Right renal cortex interstitium (tissue), 3 donors: Measurements from ENCODE around the gene RUFY3. TPM values are rescaled to one million over a fixed set of nuclear protein-coding genes. Genes with fewer than 3 reads are reported as not detected.
A peak's percentile ranks its signal among the peaks of the same experiment; 100 is the strongest.
"Not testable (repeated sequence)": the region's sequence is repeated elsewhere in the genome, so short reads cannot be mapped to it uniquely, and the experiment has no call there.

ENCODE experiments used
- DNase-seq, 3 donors: peaks; one replicate each; pipeline ENCODE4 v3.0.0-alpha.2; 2013; ENCODE audit warnings: low read depth in 3 of 3, low spot score in 2 of 3
- polyA plus RNA-seq, 3 donors: library from polyadenylated mRNA; unstranded; fragments of 120-200 nt; gene quantifications; one replicate each; pipeline ENCODE4 v1.2.1, GENCODE V29; 2013; ENCODE audit not compliant: insufficient read length in 3 of 3

Gene RUFY3, protein sequence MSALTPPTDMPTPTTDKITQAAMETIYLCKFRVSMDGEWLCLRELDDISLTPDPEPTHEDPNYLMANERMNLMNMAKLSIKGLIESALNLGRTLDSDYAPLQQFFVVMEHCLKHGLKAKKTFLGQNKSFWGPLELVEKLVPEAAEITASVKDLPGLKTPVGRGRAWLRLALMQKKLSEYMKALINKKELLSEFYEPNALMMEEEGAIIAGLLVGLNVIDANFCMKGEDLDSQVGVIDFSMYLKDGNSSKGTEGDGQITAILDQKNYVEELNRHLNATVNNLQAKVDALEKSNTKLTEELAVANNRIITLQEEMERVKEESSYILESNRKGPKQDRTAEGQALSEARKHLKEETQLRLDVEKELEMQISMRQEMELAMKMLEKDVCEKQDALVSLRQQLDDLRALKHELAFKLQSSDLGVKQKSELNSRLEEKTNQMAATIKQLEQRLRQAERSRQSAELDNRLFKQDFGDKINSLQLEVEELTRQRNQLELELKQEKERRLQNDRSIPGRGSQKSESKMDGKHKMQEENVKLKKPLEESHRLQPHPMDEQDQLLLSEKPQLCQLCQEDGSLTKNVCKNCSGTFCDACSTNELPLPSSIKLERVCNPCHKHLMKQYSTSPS
- 10 to 100 TPM; 91.9 to 95.9 (median 93.3) TPM for polyA plus RNA-seq

DNA sequence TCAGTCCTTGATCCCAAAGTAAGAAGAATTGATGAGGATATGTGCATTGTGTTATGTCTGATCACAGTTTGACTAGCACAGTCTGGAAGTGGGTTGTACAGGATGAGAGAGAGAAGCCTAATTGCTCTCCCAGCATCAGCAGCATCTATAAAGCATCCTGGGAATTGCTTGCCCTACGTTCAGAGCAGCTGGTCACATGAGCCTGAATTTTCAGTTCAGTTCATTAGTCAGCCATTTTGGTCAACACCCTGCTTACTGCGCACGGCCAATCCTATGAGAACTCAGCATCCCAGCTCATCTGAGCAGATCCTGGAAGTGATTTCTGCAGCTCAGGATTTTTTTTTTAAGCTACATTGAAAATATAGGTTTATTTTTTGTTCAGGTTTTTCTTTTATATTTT, at the start of gene RUFY3:
Gene RUFY3 (plus strand): TSS at position 218 of the 400 bp plus-strand sequence. CDS start 610 bp downstream, outside the sequence.
- DNase-seq, result no peak

DNA sequence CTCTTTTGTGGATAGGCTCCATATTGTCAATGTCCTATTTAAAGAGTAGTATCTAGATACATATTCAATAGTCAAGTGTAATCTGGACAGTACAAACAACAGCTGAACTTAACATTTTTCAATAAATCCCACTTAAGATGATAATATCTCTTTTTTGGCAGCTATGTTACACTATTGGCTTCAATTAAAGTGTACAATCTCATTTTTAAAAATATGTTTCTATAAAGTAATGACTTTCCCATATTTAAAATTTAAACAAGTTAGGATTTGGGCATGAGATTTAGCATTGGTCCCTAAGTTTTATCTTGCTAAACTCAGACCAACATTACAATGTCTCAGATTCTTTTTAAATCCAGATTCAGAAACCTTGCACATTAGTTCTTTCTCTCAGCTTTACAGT, 47.6 kb upstream of the RUFY3 start:
- no peak for DNase-seq

DNA sequence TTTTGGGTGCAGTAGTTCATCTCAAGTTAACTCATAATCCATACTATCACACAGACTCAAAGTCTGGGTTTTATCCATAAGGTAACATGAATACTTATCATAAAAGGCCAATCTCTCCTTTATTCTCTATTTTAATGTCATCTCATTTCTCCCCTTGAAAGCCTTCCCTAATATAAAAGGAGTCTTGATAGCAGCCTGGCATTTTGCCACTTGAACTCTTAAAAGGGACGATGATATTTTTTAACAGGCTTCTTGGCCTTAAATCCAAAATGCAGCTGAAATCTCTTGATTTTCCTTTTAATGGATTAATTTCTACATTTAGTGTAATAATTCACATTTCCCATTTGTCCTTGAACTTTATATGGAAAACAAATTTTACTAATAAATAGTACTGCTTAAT, 47.0 kb upstream of the RUFY3 start:
- DNase-seq, result no peak

- DNase-seq, result no peak
These were observed 45.1 kb upstream of the RUFY3 start for GRCh38 chr4:70676554-70677090.

GRCh38 chr4:70678383-70678999, 43.3 kb upstream of the RUFY3 start:
- no peak for DNase-seq

- DNase-seq, result peak in 1 of 3 donors; percentile 52
These were observed 40.8 kb upstream of the RUFY3 start for GRCh38 chr4:70680934-70681333.

- no peak for DNase-seq
These were observed 40.1 kb upstream of the RUFY3 start for GRCh38 chr4:70681704-70682103.

DNA sequence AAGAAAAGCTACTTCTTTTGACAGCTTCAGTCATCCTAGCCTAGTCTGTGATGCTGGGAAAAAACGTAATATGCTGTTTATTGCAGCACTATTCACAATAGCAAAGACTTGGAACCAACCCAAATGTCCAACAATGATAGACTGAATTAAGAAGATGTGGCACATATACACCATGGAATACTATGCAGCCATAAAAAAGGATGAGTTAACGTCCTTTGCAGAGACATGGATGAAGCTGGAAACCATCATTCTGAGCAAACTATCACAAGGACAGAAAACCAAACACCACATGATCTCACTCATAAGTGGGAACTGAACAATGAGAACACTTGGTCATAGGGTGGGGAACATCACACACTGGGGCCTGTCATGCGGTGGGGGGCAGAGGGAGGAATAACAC, 39.6 kb upstream of the RUFY3 start:
- DNase-seq, result not testable (repeated sequence)

DNA sequence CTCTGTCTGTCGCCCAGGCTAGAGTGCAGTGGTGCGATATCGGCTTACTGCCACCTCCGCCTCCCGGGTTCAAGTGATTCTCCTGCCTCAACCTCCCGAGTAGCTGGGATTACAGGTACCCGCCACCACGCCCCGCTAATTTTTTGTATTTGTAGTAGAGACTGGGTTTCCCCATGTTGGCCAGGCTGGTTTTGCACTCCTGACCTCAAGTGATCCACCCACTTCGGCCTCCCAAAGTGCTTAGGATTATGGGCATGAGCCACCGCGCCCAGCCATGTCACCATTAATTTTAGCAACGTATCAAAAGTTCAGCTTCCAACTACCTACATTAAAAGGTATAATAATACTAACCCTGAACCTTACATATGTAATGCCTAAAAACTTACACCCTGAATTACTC, 34.4 kb upstream of the RUFY3 start:
- no peak for DNase-seq

DNA sequence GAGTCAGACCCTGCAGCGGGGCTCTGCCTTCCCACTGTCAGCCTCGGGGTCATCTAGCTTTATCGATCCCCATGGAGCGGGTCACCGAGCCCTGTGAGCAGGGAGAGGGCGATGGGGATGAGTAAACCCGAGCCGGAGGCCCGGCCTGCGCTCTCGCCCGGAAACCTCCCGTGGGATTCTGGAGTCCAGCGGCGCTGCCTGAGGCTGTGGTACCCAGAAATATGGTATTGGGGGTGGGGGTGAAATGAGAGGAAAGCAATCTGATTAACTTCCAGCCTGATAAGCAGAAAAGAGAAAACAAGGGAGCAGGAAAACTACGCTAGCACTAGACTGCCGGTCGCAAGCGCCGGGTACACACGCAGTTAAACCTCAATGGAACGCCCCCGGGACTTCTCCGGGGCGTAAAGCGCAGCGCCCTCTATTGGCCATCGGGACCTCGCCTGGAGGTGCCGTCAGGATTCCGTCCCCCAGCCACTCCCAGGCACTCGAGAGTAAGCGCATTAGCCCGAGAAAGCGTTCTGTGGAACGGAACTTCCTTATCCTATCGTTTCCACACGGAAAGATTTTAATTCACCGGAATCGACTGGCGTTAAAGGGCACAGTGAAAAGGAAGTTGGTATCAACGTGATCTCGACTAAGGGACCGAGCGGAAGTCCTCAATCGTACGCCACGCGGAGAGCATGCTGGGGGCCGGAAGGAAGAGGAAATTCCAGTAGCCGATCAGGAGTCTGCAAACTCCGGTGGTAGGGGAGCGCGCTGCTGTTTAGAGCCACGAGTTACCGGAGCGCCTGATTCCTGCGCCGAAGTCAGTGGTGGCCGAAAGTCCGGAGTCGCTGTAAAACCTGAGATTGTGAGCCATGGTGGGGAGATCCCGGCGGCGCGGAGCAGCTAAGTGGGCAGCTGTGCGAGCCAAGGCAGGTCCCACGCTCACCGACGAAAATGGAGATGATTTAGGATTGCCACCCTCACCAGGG, 33.7 kb upstream of the RUFY3 start, which contains the start of gene UTP3:
Gene UTP3 (plus strand): TSS at position 712 of the 974 bp plus-strand sequence. CDS start 146 bp downstream, at position 858.
- DNase-seq, result peak; percentile 97 to 99 (median 98)

DNA sequence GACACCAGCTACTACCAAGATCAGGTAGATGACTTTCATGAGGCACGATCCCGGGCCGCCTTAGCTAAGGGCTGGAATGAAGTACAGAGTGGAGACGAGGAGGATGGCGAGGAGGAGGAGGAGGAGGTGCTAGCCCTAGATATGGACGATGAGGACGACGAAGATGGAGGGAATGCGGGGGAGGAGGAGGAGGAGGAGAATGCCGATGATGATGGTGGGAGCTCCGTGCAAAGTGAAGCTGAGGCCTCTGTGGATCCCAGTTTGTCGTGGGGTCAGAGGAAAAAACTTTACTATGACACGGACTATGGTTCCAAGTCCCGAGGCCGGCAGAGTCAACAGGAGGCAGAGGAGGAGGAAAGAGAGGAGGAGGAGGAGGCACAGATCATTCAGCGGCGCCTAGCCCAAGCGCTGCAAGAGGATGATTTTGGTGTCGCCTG, 33.0 kb upstream of the RUFY3 start:
- DNase-seq, result no peak

DNA sequence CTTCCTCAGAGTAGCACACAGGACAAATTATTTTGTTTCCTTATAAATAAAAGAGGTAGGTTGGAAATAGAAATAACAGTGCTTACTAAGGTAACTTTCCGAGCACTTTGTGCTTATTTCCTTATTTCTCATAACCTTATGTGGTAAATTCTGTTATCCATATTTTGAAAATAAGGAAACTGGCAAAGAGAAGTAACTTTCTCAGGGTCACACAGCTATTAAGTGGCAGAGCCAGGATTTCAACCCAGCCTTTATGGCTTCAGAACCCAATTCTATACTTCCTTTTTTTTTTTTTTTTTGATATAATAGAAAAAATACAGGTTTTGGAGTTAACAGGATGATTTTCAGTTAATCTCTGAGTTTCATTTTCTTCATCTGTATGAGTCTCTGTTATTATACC, 30.1 kb upstream of the RUFY3 start:
- DNase-seq, result no peak

- DNase-seq, result not testable (repeated sequence)
These were observed 27.1 kb upstream of the RUFY3 start for GRCh38 chr4:70694633-70695032.

DNA sequence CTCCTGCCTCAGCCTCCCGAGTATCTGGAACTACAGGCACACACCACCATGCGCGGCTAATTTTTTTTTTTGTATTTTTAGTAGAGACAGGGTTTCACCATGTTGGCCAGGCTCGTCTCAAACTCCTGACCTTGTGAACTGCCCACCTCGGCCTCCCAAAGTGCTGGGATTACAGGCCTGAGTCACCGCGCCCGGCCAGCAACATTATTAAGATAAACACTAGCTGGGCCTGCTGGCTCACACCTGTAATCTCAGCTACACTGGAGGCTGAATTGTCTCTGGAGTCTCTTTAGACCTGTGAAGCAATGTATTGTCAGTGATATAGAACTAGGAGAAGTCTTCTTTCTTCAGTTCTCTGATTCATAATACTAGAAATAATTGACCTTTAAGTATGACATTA, 23.3 kb upstream of the RUFY3 start:
- not testable (repeated sequence) for DNase-seq

DNA sequence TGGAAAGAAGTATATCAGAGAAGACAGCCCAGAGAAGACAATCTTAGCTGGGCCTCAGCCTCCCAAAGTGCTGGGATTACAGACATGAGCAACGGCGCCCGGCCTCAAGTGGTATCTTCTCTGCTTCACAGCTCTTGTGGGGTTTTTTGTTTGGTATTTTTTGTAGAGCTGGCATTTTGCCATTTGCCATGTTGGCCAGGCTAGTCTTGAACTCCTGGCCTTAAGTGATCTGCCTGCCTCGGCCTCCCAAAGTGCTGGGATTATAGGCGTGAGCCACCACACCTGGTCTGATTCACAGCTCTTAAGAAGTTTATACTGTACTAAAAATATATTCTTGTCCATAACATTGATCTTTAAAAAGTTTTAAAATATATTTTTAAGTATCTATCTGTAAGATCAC, 21.1 kb upstream of the RUFY3 start:
- DNase-seq, result no peak

DNA sequence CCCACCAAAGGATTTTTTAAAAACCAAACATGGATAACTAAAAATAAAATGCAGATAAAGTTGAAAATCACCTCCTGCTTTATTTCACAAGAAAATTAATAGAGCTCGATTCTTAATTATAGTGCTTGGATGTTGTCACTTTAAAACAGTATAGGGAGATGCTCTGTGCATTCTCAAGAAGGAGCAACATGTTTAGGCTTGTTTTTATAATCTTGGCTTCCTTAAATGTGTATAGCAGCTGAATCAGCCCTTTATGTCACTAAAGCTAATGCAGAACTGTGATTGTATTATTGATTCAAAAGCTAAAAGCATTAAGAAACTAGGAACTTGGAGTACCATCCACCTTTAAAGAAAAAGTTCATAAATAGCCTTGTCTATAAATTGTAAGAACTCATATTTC, 20.5 kb upstream of the RUFY3 start:
- DNase-seq, result no peak

DNA sequence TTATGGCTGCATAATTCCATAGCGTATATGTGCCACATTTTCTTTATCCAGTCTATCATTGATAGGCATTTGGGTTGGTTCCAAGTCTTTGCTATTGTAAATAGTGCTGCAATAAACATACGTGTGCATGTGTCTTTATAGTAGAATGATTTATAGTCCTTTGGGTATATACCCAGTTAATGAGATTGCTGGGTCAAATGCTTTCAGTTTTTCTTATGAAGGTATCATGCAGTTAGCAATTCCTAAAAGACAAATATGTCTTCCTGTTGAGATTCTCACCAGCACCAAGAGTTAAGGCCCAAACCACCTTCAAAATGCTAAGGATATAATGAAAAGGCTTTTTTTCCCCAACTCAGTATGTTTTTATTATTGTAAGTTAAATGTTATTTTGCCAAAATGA, 19.2 kb upstream of the RUFY3 start:
- DNase-seq, result not testable (repeated sequence)

- no peak for DNase-seq
These were observed 18.0 kb upstream of the RUFY3 start for GRCh38 chr4:70703619-70704214.

DNA sequence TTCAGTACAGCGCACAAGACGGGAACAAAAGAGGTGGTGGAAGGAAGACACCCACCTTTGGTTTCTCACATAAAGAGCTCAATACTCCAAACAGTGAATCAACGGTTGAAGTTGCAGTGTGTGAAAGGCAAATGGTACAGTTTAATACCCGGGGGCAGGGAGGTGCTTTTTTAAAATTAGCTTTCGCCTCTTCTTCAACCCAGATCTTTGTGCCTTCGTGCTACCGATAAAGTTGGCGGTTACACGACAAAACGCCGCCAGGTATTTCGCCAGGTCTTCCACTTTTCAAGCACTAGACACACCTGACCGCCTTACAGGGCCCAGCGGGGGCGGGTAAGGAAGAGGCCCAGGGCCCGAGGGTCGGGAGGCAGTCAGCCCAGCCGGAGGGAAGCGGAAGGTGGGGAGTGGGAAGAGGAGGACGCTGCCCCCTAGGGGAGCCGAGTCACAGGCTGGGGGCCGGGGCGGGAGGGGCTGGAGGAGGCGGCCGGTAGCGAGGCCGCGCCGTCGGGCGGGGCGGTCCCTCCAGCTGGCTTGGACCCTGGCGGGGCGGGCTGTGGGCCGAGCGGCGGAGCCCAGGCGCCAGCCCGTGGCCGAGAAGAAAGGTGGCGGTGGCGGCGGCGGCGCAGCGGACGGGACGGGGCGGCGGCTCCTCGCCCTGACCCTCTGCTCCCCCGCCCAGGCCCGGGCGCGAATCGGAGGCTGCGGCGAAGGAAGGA, 17.4 kb upstream of the RUFY3 start:
- DNase-seq, result peak in 2 of 3 donors; percentile 73 to 77
